A673 (cell line): ENCODE data around the gene DCLRE1B.

Source experiments
- EZH2 ChIP-seq: fragments of 200-600 bp; sonication (generic); IDR thresholded peaks from 2 replicates; pipeline ENCODE4 v1.6.1; 2017; ENCODE audit warnings: borderline replicate concordance, low read depth, mild to moderate bottlenecking, mixed read lengths, antibody characterized with exemption, low read length; ENCODE audit not compliant: poor library complexity, severe bottlenecking
- TF ChIP-seq, protein P1 (sequence below): fragments of 300-800, 200-600 bp; sonication (generic); conservative IDR thresholded peaks from 2 replicates; pipeline ENCODE4 v1.5.1; 2017; ENCODE audit warnings: low read depth, mild to moderate bottlenecking, antibody characterized with exemption, low read length, moderate library complexity, mixed read lengths

GRCh38 chr1:113945329-113945728 lies 40.2 kb downstream of the DCLRE1B start:
- TF ChIP-seq, protein P1, sequence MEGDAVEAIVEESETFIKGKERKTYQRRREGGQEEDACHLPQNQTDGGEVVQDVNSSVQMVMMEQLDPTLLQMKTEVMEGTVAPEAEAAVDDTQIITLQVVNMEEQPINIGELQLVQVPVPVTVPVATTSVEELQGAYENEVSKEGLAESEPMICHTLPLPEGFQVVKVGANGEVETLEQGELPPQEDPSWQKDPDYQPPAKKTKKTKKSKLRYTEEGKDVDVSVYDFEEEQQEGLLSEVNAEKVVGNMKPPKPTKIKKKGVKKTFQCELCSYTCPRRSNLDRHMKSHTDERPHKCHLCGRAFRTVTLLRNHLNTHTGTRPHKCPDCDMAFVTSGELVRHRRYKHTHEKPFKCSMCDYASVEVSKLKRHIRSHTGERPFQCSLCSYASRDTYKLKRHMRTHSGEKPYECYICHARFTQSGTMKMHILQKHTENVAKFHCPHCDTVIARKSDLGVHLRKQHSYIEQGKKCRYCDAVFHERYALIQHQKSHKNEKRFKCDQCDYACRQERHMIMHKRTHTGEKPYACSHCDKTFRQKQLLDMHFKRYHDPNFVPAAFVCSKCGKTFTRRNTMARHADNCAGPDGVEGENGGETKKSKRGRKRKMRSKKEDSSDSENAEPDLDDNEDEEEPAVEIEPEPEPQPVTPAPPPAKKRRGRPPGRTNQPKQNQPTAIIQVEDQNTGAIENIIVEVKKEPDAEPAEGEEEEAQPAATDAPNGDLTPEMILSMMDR = no peak
- TF ChIP-seq EZH2 = no peak
